Panc1 (cell line): ENCODE results near the gene RALGPS2. TPM values are rescaled to one million over a fixed set of nuclear protein-coding genes. Genes with fewer than 3 reads are reported as not detected.

ENCODE experiments used
- ATAC-seq: fragments of 200-7000 bp; cut with Tn5 transposase; 2 replicates; pipeline ENCODE4 v1.9.1; 2020; ENCODE audit warnings: mild to moderate bottlenecking, moderate library complexity
- BruUV-seq: library from RNA; stranded (reverse); fragments of 400-500 nt; replicated peaks from 2 replicates; lab custom pipeline; 2021; lab: Mats Ljungman, UMichigan
- CTCF ChIA-PET: fragments of 300-600 bp; sonication (Branson Sonifier 250); formaldehyde crosslinking; loops from one replicate; lab custom pipeline; 2022; ENCODE audit warnings: antibody characterized with exemption; lab: Charles Lee
- POLR2A ChIA-PET: fragments of 300-600 bp; sonication (Branson Sonifier 250); formaldehyde crosslinking; loops from one replicate; lab custom pipeline; 2022; ENCODE audit warnings: antibody characterized with exemption; lab: Charles Lee
- DNase-seq: peaks from one replicate; pipeline ENCODE4 v3.0.0-alpha.2; 2010; ENCODE audit warnings: low read depth, low spot score
- H3K27ac ChIP-seq: 2 replicates; pipeline ENCODE4 v1.5.1; 2011; ENCODE audit warnings: mild to moderate bottlenecking, low read length, inconsistent platforms
- H3K27me3 ChIP-seq: fragments of 200-500 bp; sonication (Bioruptor generic); 2 replicates; pipeline ENCODE4 v1.6.0; 2014; ENCODE audit warnings: low read length, inconsistent platforms; ENCODE audit not compliant: control insufficient read depth, insufficient read depth
- H3K36me3 ChIP-seq: fragments of 200-500 bp; sonication (Bioruptor generic); 2 replicates; pipeline ENCODE4 v1.5.1; 2014; ENCODE audit warnings: inconsistent platforms, mild to moderate bottlenecking, low read length, moderate library complexity; ENCODE audit not compliant: control insufficient read depth, insufficient read depth
- H3K4me1 ChIP-seq: 2 replicates; pipeline ENCODE4 v1.5.1; 2011; ENCODE audit warnings: inconsistent platforms, mild to moderate bottlenecking, low read length, moderate library complexity; ENCODE audit not compliant: control insufficient read depth, insufficient read depth
- H3K4me3 ChIP-seq, 2 experiments: 2 replicates each; pipeline ENCODE4 v1.5.1; 2011 to 2012; ENCODE audit warnings: low read depth in 2 of 2, low read length in 2 of 2, mild to moderate bottlenecking in 2 of 2, inconsistent platforms in 1 of 2, moderate library complexity in 1 of 2
- H3K9me3 ChIP-seq: fragments of 200-500 bp; sonication (Bioruptor generic); 2 replicates; pipeline ENCODE4 v1.5.1; 2014; ENCODE audit warnings: low read depth, mild to moderate bottlenecking, inconsistent platforms, low read length, moderate library complexity; ENCODE audit not compliant: control insufficient read depth, insufficient read depth
- CTCF ChIP-seq: fragments of 450-650 bp; IDR thresholded peaks from 2 replicates; pipeline ENCODE4 v1.5.1; 2017; ENCODE audit warnings: mild to moderate bottlenecking
- POLR2AphosphoS5 ChIP-seq: IDR thresholded peaks from 2 replicates; pipeline ENCODE4 v1.6.1; 2012; ENCODE audit warnings: mild to moderate bottlenecking, low read depth, low read length, moderate library complexity
- REST ChIP-seq, 2 experiments: IDR thresholded peaks; 2 replicates each; pipeline ENCODE4 v1.6.1; 2011 to 2012; ENCODE audit warnings: low read depth in 2 of 2, control low read depth in 1 of 2, low read length in 1 of 2, mild to moderate bottlenecking in 1 of 2, moderate library complexity in 1 of 2; ENCODE audit not compliant: insufficient read depth in 1 of 2
- SIN3A ChIP-seq: IDR thresholded peaks from 2 replicates; pipeline ENCODE4 v1.6.1; 2012; ENCODE audit warnings: low read depth, mild to moderate bottlenecking, low read length, moderate library complexity, borderline replicate concordance; ENCODE audit not compliant: insufficient read depth
- TCF7L2 ChIP-seq: IDR thresholded peaks from 2 replicates; pipeline ENCODE4 v1.6.1; 2011; ENCODE audit warnings: mild to moderate bottlenecking, low read depth, low read length, inconsistent platforms
- in situ Hi-C: cut with HindIII; loops from 2 replicates; pipeline ENCODE4 v1.10.0; 2016; ENCODE audit warnings: low sequenced_read_pairs, low pct_unique_long_range_greater_than_20kb
- intact Hi-C: fragments of 100-400 bp; cut with micrococcal nuclease; formaldehyde crosslinking; loops from one replicate; pipeline ENCODE4 v1.10.0; 2022; ENCODE audit not compliant: unreplicated experiment
- total RNA-seq: library from RNA; stranded (reverse); gene quantifications from one replicate; pipeline ENCODE4 v1.2.1, GENCODE V29; 2021; ENCODE audit not compliant: unreplicated experiment

The RALGPS2 gene
- total RNA-seq, 1 experiment from 2014 or later = 5.4 TPM

- in situ Hi-C loops (no loop called here), intact Hi-C loops (no loop called here)
- Histone ChIP-seq H3K4me3 (no peak overlapping the region), H3K27ac (no peak overlapping the region), H3K36me3 (no peaks in the 10 kb centered on the region), H3K4me1 (no peaks in the 10 kb centered on the region), H3K27me3 (peaks cover 7% of the 10 kb centered on the region), H3K9me3 (no peaks in the 10 kb centered on the region)
- TF ChIP-seq CTCF = no peak
- no peak for TF ChIP-seq REST (IDR thresholded peaks at IDR 0.05; ENCODE audit: insufficient read depth in 1 of 2, low read depth in 2 of 2, low read length in 1 of 2)
- TF ChIP-seq TCF7L2 = no peak
- TF ChIP-seq POLR2AphosphoS5 = no peak
- no peak for TF ChIP-seq SIN3A
- ChIA-PET POLR2A (no interaction called here), CTCF (no interaction called here)
- ATAC-seq (no peak), DNase-seq (no peak)
- BruUV-seq = no TSS peak
Observed at GRCh38 chr1:178702146-178702545, 22.9 kb upstream of the RALGPS2 start.

- peaks cover 7% of the 10 kb centered on the region for H3K27me3 ChIP-seq
- H3K27ac ChIP-seq = no peak overlapping the region
- H3K4me3 ChIP-seq = no peak overlapping the region
- no peak for ATAC-seq
- TF ChIP-seq TCF7L2 (no peak), REST (IDR thresholded peaks at IDR 0.05; ENCODE audit: insufficient read depth in 1 of 2, low read depth in 2 of 2, low read length in 1 of 2) (no peak), SIN3A (no peak), POLR2AphosphoS5 (no peak), CTCF (no peak)
- intact Hi-C loops (no loop called here), in situ Hi-C loops (no loop called here)
- BruUV-seq = no TSS peak
- no peak for DNase-seq
- CTCF ChIA-PET = no interaction called here
- H3K9me3 ChIP-seq = no peaks in the 10 kb centered on the region
- POLR2A ChIA-PET = no interaction called here
- H3K36me3 ChIP-seq = no peaks in the 10 kb centered on the region
- H3K4me1 ChIP-seq = no peaks in the 10 kb centered on the region
Observed at GRCh38 chr1:178704833-178705232, 20.2 kb upstream of the RALGPS2 start.
